Stimulated activated naive B cell treated with anti-CD40 and anti-IgM and Interleukin-4, amounts not matched to agents 10 μg/mL and 1 μg/mL and 100 μg/mL, for 72 hours (primary cell): ENCODE measurements around the gene TFR2.

ENCODE experiments used
- ATAC-seq, 2 donors: fragments of 150-1000 bp; cut with Tn5 transposase; replicated peaks; 2 replicates each; pipeline ENCODE4 v1.10.0; 2021; ENCODE audit warnings: moderate library complexity in 1 of 2
- DNase-seq: peaks from one replicate; pipeline ENCODE4 v3.0.0; 2021
- H3K27ac Mint-ChIP-seq: one replicate; pipeline ENCODE4 v1.8.0; 2022; ENCODE audit warnings: mild to moderate bottlenecking, mixed read lengths
- H3K27me3 Mint-ChIP-seq, 2 donors: one replicate each; pipeline ENCODE4 v1.8.0; 2022; ENCODE audit warnings: mixed read lengths in 2 of 2
- H3K36me3 Mint-ChIP-seq, 2 donors: one replicate each; pipeline ENCODE4 v1.8.0; 2022; ENCODE audit warnings: mixed read lengths in 2 of 2, mild to moderate bottlenecking in 1 of 2
- H3K4me1 Mint-ChIP-seq, 2 donors: one replicate each; pipeline ENCODE4 v1.8.0; 2022; ENCODE audit warnings: mixed read lengths in 2 of 2, mild to moderate bottlenecking in 1 of 2
- H3K4me3 Mint-ChIP-seq, 2 donors: one replicate each; pipeline ENCODE4 v1.8.0; 2022; ENCODE audit warnings: mild to moderate bottlenecking in 2 of 2, mixed read lengths in 2 of 2, moderate library complexity in 1 of 2
- H3K9me3 Mint-ChIP-seq, 2 donors: one replicate each; pipeline ENCODE4 v1.8.0; 2022; ENCODE audit warnings: mixed read lengths in 2 of 2, mild to moderate bottlenecking in 1 of 2

Gene TFR2

DNA sequence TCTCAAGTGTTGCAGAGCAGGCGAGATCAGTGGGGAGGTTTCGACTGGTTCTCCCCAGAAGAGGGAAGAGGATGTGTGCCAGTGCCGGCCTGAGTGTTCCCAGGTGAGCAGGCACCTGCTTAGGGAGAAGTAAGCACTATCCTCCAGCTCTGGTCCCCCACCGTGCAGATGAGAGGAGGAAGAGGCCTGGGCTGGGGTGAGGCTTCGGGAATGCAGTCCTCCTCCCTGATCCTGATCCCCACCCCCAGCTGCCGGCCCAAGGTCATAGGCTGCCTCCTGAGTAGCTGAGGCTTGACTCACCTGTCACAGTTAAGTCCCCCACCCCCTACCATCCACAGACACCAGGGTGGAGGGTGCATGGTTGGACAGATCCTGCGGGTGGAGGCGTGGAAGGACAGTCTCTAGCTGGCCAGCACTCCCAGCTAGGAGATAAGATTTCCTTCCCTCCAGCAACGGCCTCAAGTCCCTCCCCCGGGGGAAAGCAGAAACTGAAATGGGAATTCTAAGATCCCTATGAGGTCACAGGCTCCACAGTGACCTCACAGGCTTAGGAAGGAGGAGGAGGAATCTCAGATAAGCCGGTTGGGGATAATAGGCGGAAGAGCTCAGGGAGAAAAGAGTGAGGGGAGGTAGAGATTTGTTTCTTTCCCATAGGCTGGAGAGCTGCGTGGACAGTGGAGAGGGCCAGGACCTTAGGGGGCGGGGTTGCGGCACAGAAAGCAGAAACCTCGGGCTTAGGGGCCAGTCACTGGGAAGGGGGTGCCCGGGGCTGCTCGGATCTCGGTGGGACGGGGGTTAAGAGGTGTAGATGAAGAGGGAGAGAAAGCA, 56.5 kb downstream of the TFR2 start:
- Mint-ChIP-seq H3K4me3 (peak overlapping the region; percentile 94 to 98), H3K36me3 (peaks cover 0 to 16% of the 10 kb centered on the region in 2 donors), H3K4me1 (peaks cover 26 to 45% of the 10 kb centered on the region in 2 donors), H3K27ac (peak overlapping the region; percentile 97), H3K27me3 (peaks cover 7 to 8% of the 10 kb centered on the region in 2 donors), H3K9me3 (no peaks in the 10 kb centered on the region)
- no peak for ATAC-seq
- no peak for DNase-seq

DNA sequence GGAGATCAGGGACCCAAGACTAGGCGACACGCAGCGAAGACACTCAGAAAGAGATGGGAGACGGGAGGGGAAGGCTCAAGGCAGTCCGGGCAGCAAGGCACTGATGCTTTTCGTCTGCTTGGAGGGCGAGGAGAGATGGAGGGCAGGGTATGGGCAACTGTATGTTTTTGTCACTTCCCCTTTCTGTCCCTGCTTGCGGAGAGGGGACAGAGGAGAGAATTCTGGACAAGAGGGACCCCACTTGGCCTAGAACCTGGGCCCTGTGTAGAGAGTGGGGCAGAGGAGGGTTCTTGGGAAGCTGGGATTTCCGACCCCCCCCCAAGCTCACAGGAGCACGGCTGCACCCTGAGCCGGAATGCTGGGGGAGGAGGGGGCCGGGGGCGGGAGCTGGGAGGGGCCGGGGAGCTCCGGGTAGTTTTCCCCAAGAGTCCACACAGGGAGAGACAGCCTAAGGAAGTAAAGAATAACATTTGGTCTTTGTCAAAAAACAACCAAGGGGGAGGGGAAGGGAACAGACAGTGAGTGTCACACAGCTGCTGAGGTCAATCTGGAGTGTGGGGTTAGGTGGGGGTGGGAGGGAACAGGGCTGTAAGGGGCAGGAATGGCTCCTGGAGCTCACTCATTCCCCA, 57.2 kb downstream of the TFR2 start:
- Mint-ChIP-seq H3K27ac (peak overlapping the region; percentile 97), H3K27me3 (peaks cover 0 to 1% of the 10 kb centered on the region in 2 donors), H3K36me3 (peaks cover 6 to 16% of the 10 kb centered on the region in 2 donors), H3K4me3 (peak overlapping the region; percentile 94 to 98), H3K4me1 (peaks cover 26 to 45% of the 10 kb centered on the region in 2 donors), H3K9me3 (no peaks in the 10 kb centered on the region)
- ATAC-seq (peak in 1 of 2 donors; percentile 4), DNase-seq (no peak)

DNA sequence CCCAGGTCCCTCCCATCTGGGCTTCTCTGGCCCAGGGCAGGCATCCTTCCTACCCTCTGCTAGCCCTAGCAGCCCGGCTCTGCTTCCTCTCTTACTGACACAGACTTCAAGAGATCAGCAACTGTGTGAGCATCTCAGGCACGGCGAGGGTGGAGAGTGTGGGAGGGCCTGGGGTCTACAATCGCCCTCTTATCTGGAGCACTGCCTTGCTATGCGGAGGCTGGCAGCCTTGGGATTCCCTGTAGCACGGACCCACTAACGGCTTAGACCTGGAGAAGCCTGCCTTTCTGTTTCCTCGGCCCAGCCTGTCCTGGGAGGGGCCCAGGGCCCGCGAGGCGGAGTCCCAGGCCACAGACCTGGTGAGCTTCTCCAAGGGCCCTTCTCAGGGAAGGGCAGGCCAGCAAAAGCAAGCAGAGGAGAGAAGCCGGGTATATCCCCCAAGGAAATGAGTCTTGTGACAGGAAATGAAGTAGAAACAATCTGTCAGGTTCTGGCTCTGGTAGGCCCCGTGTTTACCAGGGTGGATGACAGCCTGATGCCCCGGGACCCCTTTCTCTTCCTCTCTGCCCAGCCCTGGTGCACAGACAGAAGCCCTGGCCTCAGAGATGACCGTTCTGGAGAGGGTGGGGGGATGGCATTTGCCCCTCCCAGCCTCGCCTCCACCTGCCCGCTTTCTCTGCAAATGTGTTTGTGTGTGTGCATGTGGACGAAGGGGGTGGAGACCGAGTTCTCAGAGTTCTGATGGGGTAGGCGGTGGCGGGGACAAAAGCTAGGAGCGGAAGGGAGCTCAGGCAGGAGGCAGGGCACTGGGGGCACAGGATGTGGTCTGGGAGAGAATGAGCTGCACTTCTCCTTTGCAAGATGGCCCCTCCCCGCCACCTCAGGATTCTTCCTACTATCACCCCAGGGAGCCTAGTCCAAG, 58.0 kb downstream of the TFR2 start:
- Mint-ChIP-seq H3K27ac (peak overlapping the region; percentile 93), H3K4me3 (peak overlapping the region; percentile 94 to 98), H3K27me3 (no peaks in the 10 kb centered on the region), H3K4me1 (peaks cover 28 to 45% of the 10 kb centered on the region in 2 donors), H3K36me3 (peaks cover 14 to 23% of the 10 kb centered on the region in 2 donors), H3K9me3 (no peaks in the 10 kb centered on the region)
- DNase-seq = peak; percentile 56
- ATAC-seq = peak; percentile 16 to 17

DNA sequence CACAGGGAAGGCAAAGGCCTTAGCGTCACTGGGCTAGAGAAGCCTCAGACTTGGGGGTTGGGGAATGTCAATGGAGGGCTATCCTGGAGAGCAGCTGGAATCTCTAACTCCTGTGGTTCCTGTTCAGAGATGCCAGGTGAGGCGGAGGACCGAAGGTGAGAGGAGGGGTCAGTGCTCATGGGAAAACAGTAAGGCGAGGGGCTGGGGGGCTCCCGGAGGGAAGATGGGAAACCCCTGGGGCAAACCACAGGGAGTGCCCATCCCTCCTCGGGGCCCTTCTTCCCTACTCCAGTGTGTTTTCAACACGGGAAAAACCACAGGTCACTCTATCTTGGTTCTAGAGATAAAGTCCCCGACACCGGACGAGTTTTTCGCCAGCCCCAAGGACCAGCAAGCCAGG, 58.7 kb downstream of the TFR2 start:
- H3K9me3 Mint-ChIP-seq = no peaks in the 10 kb centered on the region
- H3K36me3 Mint-ChIP-seq = peaks cover 21 to 31% of the 10 kb centered on the region in 2 donors
- H3K27me3 Mint-ChIP-seq = no peaks in the 10 kb centered on the region
- peak overlapping the region in 1 of 2 donors; percentile 22 for H3K4me3 Mint-ChIP-seq
- peaks cover 28 to 45% of the 10 kb centered on the region in 2 donors for H3K4me1 Mint-ChIP-seq
- DNase-seq (no peak), ATAC-seq (no peak)
- H3K27ac Mint-ChIP-seq = peak overlapping the region; percentile 93

DNA sequence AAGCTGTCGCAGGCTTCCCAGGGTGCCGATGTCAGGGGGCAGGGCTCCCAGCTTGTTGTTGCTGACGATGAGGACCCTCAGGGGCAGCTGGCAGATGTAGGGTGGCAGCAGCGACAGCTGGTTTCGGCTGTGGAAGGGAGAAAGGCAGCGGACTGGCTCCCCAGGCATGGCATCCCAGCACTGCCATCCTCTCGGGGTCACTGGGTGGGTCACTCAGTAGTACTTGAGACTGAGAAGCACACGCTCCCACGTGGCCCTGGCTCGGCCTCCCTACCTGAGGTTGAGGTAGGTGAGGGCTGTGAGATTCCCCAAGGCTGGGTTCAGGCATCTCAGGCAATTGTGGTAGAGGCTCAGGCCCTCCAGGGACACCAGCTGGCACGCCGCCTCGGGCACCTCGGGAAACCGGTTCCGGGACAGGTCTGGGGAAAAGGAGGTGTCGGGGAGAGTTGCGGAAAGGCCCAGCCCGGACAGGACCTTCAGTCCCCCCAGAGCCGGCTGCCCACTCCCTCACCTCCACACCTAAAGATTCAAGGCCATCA, 59.2 kb downstream of the TFR2 start:
- Mint-ChIP-seq H3K36me3 (peaks cover 24 to 34% of the 10 kb centered on the region in 2 donors), H3K27me3 (no peaks in the 10 kb centered on the region), H3K9me3 (no peaks in the 10 kb centered on the region), H3K4me3 (no peak overlapping the region), H3K27ac (no peak overlapping the region), H3K4me1 (peaks cover 28 to 42% of the 10 kb centered on the region in 2 donors)
- DNase-seq = no peak
- no peak for ATAC-seq

DNA sequence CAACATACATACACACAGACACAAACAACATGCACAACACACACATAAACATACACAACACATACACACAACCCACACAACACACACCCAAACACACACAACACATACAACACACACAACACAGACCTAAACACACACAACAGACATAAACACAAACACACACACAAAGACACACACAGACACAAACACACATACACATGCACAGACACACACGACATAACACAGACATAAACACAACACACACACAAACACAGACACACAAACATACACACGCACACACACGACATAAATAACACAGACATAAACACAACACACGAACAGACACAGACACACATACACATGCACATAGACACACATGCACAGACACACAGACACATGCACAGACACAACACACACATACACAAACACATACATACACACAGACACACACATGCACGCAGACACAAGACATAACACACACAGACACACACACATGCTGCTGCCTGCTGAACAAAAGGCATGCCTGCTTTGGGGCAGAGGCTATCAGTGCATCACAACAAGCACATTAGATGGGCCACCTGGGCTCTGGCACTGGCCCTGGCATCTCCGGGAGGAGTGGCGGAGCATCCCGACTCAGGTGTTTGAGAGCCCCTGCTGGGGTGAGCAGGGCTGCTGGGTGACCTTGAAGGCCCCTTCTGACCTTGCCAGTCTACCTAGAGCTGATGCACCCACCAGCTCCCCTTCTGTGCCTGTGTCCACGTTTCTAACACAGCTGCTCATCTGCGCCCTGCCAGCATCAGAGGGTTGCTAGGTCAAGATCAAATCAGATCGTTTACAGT, 60.7 kb downstream of the TFR2 start:
- Mint-ChIP-seq H3K27me3 (no peaks in the 10 kb centered on the region), H3K9me3 (no peaks in the 10 kb centered on the region), H3K4me3 (no peak overlapping the region), H3K4me1 (peaks cover 27 to 34% of the 10 kb centered on the region in 2 donors), H3K27ac (no peak overlapping the region), H3K36me3 (peaks cover 37 to 48% of the 10 kb centered on the region in 2 donors)
- ATAC-seq = no peak
- DNase-seq = no peak

DNA sequence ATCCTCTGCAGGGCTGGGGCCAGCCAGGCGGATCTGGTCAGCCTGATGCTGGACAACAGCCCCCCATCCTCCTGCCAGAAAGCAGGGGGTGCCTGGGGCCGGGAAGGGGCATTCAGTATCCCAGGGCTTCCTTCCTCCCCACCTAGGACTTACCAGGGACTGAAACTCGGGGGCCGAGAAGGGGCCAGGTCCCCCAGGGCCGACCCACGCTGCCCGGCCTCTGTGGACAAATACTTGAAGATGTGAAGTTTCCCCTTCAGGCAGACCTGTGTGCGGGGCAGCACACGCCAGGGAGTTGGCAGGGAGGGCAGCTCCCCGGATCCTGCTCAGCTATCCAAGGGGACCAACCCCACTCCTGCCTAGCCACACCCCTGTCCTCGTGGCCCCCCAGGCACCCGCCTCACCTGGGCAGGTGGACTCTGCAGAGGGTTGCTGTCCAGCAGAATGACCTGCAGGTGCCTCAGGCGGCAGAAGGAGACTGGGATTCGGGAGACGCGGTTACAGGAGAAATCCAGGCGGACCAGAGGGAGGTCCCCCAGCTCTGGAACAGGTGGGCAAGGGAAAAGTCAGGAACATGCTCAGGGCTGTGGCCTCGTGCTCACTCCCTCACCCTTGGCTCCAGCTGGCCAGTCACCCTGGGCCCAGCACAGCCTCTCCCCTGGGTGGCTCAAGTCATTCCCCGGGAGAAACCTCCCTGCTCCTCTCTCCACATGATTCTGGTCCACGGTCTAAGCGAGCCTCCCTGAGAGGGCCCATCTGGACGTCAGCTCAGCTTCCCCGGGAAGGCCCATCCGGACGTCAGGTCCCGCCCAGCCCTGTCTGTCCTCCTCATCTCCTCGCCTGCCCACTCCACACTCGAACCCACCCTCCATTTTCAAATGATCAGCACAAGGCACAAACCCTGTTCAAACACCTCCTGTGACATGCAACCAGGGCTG, 62.8 kb downstream of the TFR2 start:
- ATAC-seq = no peak
- Mint-ChIP-seq H3K27me3 (no peaks in the 10 kb centered on the region), H3K4me3 (no peak overlapping the region), H3K9me3 (no peaks in the 10 kb centered on the region), H3K36me3 (peaks cover 50 to 56% of the 10 kb centered on the region in 2 donors), H3K27ac (peak overlapping the region; percentile 43), H3K4me1 (peaks cover 10 to 13% of the 10 kb centered on the region in 2 donors)
- no peak for DNase-seq

DNA sequence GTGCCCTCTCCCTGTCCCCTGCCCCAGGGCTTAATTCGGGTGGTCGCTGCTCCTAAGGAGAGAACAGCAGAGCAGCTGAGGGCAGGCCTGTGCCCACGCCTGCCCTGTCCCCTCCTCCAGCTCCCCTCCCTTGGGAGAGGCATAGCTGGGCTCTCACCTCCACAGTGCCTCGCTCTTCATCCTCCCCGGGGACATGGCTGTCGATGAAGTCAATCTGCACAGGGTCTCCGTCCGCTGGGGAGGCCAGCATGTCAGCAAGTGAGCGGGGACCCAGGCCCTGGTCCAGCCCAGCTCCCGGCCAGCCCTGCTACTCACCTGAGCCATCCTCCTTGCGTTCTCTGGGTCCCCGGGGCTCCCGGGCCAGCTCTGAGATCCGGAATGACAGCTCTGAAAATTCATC, 63.8 kb downstream of the TFR2 start:
- no peak for ATAC-seq
- peaks cover 3 to 6% of the 10 kb centered on the region in 2 donors for H3K4me1 Mint-ChIP-seq
- H3K27me3 Mint-ChIP-seq = no peaks in the 10 kb centered on the region
- H3K4me3 Mint-ChIP-seq = no peak overlapping the region
- H3K36me3 Mint-ChIP-seq = peaks cover 58 to 61% of the 10 kb centered on the region in 2 donors
- H3K27ac Mint-ChIP-seq = peak overlapping the region; percentile 38
- no peak for DNase-seq
- H3K9me3 Mint-ChIP-seq = no peaks in the 10 kb centered on the region

DNA sequence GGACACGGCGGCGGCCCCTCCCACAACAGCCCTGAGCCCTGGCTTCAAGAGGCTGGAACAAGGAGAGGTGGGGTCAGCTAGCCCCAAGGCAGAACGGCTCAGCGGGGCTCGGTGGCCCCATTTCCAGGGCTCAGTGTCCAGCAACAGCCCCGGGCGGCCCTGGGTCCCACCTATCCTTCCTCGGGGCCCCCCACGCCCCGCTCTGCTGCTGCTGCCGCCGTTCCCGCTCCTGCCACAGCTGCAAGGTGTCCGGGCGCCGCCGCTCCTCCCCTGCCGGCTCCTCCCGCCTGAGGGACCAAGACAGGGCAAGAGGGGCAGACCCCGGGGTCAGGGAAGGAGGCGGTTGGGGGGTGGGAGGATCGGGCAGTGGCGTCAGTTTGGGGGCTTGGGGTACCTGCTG, 64.2 kb downstream of the TFR2 start:
- no peak overlapping the region for H3K4me3 Mint-ChIP-seq
- H3K36me3 Mint-ChIP-seq = peaks cover 61 to 62% of the 10 kb centered on the region in 2 donors
- no peak for ATAC-seq
- no peaks in the 10 kb centered on the region for H3K9me3 Mint-ChIP-seq
- no peak for DNase-seq
- H3K27me3 Mint-ChIP-seq = peaks cover 0 to under 1% of the 10 kb centered on the region in 2 donors
- H3K4me1 Mint-ChIP-seq = peaks cover 4% of the 10 kb centered on the region in 2 donors
- no peak overlapping the region for H3K27ac Mint-ChIP-seq

DNA sequence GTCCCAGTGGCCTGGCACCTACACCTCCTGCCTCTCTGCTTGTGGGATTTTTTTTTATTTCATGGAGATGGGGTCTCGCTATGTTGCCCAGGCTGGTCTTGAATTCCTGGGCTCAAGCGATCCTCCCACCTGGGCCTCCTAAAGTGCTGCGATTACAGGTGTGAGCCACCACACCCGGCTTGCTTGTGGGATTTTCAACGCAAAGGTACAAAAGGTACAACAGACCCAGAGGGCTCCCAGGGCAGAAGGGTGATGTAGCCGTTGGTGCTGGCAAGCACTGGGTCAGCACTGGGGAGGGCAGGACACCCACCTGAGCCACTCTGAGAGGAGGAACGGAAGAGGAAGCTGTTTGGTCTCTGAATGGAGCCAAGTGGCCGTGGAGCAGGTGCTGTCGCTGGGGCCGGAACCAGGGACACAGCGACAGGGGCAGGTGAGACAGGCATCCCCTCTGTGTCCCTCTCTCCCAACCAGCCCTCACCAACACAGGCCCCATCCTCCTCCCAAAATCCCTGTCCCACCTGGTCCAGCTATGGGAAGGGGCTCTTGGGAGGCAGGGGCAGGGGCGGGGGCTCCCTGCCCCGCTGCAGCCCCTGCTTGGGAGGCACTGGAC, 64.9 kb downstream of the TFR2 start:
- no peak overlapping the region for H3K4me3 Mint-ChIP-seq
- ATAC-seq = no peak
- H3K36me3 Mint-ChIP-seq = peaks cover 61 to 67% of the 10 kb centered on the region in 2 donors
- no peak for DNase-seq
- H3K4me1 Mint-ChIP-seq = peaks cover 8 to 9% of the 10 kb centered on the region in 2 donors
- H3K9me3 Mint-ChIP-seq = no peaks in the 10 kb centered on the region
- H3K27me3 Mint-ChIP-seq = peaks cover 0 to 5% of the 10 kb centered on the region in 2 donors
- peak overlapping the region; percentile 59 for H3K27ac Mint-ChIP-seq

DNA sequence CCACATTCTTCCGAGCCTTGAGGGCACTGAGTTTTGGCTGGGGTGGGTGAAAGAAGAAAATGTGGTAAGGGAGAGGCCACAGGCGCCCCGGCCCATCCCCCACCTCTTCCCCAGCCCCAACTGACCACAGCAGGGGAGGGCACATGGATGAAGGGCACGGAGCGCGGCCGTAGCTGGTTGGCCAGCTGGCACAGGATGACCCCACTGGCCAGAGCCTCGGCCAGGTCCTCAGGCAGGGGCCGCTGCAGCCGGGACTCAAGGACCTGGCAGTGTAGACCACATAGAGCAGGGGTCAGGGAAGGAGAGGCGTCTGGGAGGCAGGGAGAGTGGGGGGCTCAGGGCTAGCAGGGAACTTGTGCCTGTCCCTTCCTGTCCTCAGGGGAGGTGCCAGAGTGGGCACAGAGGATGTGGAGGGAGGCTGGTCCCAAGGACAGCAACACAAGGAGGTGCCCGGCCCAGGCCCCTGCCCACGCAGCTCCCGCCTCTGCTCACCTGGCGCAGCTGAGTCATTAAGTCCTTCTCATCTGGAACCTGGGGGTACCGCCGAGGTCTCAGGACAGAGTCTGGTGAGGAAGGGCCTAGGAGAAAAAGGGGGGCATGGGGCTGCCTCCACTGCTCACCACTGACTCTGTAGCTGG, 65.5 kb downstream of the TFR2 start:
- no peak overlapping the region for H3K27ac Mint-ChIP-seq
- H3K36me3 Mint-ChIP-seq = peaks cover 61 to 67% of the 10 kb centered on the region in 2 donors
- ATAC-seq (no peak), DNase-seq (no peak)
- no peak overlapping the region for H3K4me3 Mint-ChIP-seq
- H3K9me3 Mint-ChIP-seq = no peaks in the 10 kb centered on the region
- H3K4me1 Mint-ChIP-seq = peaks cover 8 to 11% of the 10 kb centered on the region in 2 donors
- H3K27me3 Mint-ChIP-seq = peaks cover 0 to 5% of the 10 kb centered on the region in 2 donors

DNA sequence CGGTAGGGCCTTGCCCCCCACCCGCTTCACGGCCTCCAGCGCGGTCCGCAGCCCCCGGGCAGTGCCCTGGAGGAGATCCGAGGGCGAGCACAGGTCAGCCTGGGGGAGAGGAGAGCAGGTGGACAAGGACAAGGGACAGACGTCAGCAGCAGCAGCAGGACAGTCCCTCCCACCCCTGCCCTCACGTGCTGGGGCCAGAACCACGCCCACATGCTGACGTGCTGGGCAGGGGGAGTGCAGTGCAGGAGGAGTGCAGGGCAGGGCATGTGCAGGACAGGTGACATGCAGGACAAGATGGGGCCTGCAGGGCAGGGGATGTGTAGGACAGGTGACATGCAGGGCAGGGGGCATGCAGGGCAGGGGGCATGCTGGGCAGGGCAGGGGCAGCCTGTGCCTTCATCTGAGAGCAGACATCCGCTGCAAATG, 66.1 kb downstream of the TFR2 start:
- Mint-ChIP-seq H3K36me3 (peaks cover 61 to 67% of the 10 kb centered on the region in 2 donors), H3K27me3 (peaks cover 0 to 5% of the 10 kb centered on the region in 2 donors)
- no peak for ATAC-seq

More for the DNA sequence above, 66.1 kb downstream of the TFR2 start:
- DNase-seq = no peak
- Mint-ChIP-seq H3K4me1 (peaks cover 8 to 18% of the 10 kb centered on the region in 2 donors), H3K9me3 (no peaks in the 10 kb centered on the region), H3K27ac (no peak overlapping the region), H3K4me3 (no peak overlapping the region)
